Tibial nerve (tissue), 4 donors: ENCODE measurements around the gene WDR1. TPM values are rescaled to one million over a fixed set of nuclear protein-coding genes. Genes with fewer than 3 reads are reported as not detected.
A peak's percentile ranks its signal among the peaks of the same experiment; 100 is the strongest.

Source experiments
- DNase-seq, 2 donors: peaks; one replicate each; pipeline ENCODE4 v3.0.0-alpha.2; 2019; ENCODE audit warnings: low spot score in 2 of 2
- H3K27ac ChIP-seq, 4 donors: fragments of 200-600 bp; sonication (generic) in 3 of 4; one replicate each; pipeline ENCODE4 v1.5.1; 2017 to 2019; ENCODE audit warnings: mild to moderate bottlenecking in 1 of 4
- H3K27me3 ChIP-seq, 2 donors: fragments of 200-600 bp; sonication (generic) in 1 of 2; one replicate each; pipeline versions ENCODE4 v1.5.1 to v1.6.0; 2017 to 2019
- H3K36me3 ChIP-seq, 3 donors: fragments of 200-600 bp; sonication (generic); one replicate each; pipeline ENCODE4 v1.5.1; 2018 to 2019
- H3K4me1 ChIP-seq, 4 donors: fragments of 200-600 bp; sonication (generic) in 3 of 4; one replicate each; pipeline ENCODE4 v1.5.1; 2017 to 2019
- H3K4me3 ChIP-seq, 4 donors: fragments of 200-600 bp; sonication (generic) in 3 of 4; one replicate each; pipeline ENCODE4 v1.5.1; 2017 to 2019; ENCODE audit warnings: mild to moderate bottlenecking in 1 of 4, moderate library complexity in 1 of 4
- H3K9me3 ChIP-seq, 4 donors: fragments of 200-600 bp; sonication (generic) in 3 of 4; one replicate each; pipeline ENCODE4 v1.5.1; 2017 to 2019
- CTCF ChIP-seq, 5 experiments: fragments of 200-600 bp in 3 of 5; fragments of 450-650 bp in 2 of 5; sonication (generic) in 3 of 5; IDR thresholded peaks; one replicate each; pipeline ENCODE4 v1.5.1; 2016 to 2019; ENCODE audit warnings: antibody characterized with exemption in 5 of 5, mild to moderate bottlenecking in 3 of 5, moderate library complexity in 2 of 5
- EP300 ChIP-seq, 2 donors: sonication (generic); formaldehyde crosslinking; IDR thresholded peaks; one replicate each; pipeline ENCODE4 v1.6.1; 2017; ENCODE audit warnings: antibody characterized with exemption in 2 of 2, mild to moderate bottlenecking in 1 of 2
- POLR2A ChIP-seq, 2 donors: fragments of 450-650 bp; IDR thresholded peaks; one replicate each; pipeline ENCODE4 v1.6.1; 2017; ENCODE audit warnings: antibody characterized with exemption in 2 of 2, mild to moderate bottlenecking in 2 of 2, moderate library complexity in 2 of 2
- WGBS, 2 donors: methylation state at CpG; one replicate each; pipeline ENCODE4 v1.1.5; 2018; 5-methylcytosine and 5-hydroxymethylcytosine counted together
- total RNA-seq, 4 donors: library from RNA; depleted of rRNA; stranded (reverse); fragments of >200 nt; gene quantifications; one replicate each; pipeline ENCODE4 v1.1.0, GENCODE V29; 2016

The WDR1 gene
- total RNA-seq, 4 donors from 2014 or later: 142 to 204 (median 148) TPM

GRCh38 chr4:10099499-10100325 is 16.9 kb downstream of the WDR1 start:
- 74 to 89% methylated on average over 22 to 25 of the region's 25 CpGs for WGBS, 2 donors
- no peaks in the 10 kb centered on the region for H3K27me3 ChIP-seq
- peaks cover 3 to 92% (median 73%) of the 10 kb centered on the region in 4 donors for H3K4me1 ChIP-seq
- peak overlapping the region in 3 of 4 donors; percentile 10 to 97 (median 95) for H3K27ac ChIP-seq
- TF ChIP-seq CTCF (IDR thresholded peaks at IDR 0.05) (no peak), EP300 (IDR thresholded peaks at IDR 0.05) (no peak), POLR2A (IDR thresholded peaks at IDR 0.05) (no peak)
- H3K4me3 ChIP-seq: no peak overlapping the region
- H3K9me3 ChIP-seq: no peaks in the 10 kb centered on the region
- peaks cover 0 to 71% (median 4%) of the 10 kb centered on the region in 3 donors for H3K36me3 ChIP-seq
- no peak for DNase-seq

- TF ChIP-seq CTCF (IDR thresholded peaks at IDR 0.05) (no peak), POLR2A (IDR thresholded peaks at IDR 0.05) (no peak), EP300 (IDR thresholded peaks at IDR 0.05) (no peak)
- Histone ChIP-seq H3K9me3 (no peaks in the 10 kb centered on the region), H3K27me3 (no peaks in the 10 kb centered on the region), H3K27ac (peak overlapping the region in 3 of 4 donors; percentile 10 to 95 (median 80)), H3K4me3 (no peak overlapping the region), H3K4me1 (peaks cover 3 to 92% (median 72%) of the 10 kb centered on the region in 4 donors), H3K36me3 (peaks cover 0 to 81% (median 8%) of the 10 kb centered on the region in 3 donors)
- WGBS, 2 donors: 71 to 78% methylated on average over 12 of the region's 12 CpGs
- no peak for DNase-seq
Measured at GRCh38 chr4:10098780-10099160, 17.8 kb downstream of the WDR1 start.

- WGBS, 2 donors: 80 to 84% methylated on average over 8 to 9 of the region's 9 CpGs
Measured at GRCh38 chr4:10097906-10098779, 18.5 kb downstream of the WDR1 start.

GRCh38 chr4:10096978-10097335 is 19.6 kb downstream of the WDR1 start:
- H3K4me3 ChIP-seq: no peak overlapping the region
- no peaks in the 10 kb centered on the region for H3K9me3 ChIP-seq
- 82 to 84% methylated on average over 9 of the region's 9 CpGs for WGBS, 2 donors
- DNase-seq: no peak
- TF ChIP-seq POLR2A (IDR thresholded peaks at IDR 0.05): no peak
- TF ChIP-seq CTCF (IDR thresholded peaks at IDR 0.05): no peak
- no peak for TF ChIP-seq EP300 (IDR thresholded peaks at IDR 0.05)
- H3K27ac ChIP-seq: peak overlapping the region; percentile 25 to 89 (median 66)
- H3K36me3 ChIP-seq: peaks cover 0 to 86% (median 8%) of the 10 kb centered on the region in 3 donors
- no peaks in the 10 kb centered on the region for H3K27me3 ChIP-seq
- peaks cover 3 to 92% (median 76%) of the 10 kb centered on the region in 4 donors for H3K4me1 ChIP-seq

More at GRCh38 chr4:10097906-10098779, 18.5 kb downstream of the WDR1 start:
- no peak for TF ChIP-seq POLR2A (IDR thresholded peaks at IDR 0.05)
- H3K27ac ChIP-seq: peak overlapping the region in 3 of 4 donors; percentile 10 to 95 (median 80)
- DNase-seq: no peak
- H3K4me1 ChIP-seq: peaks cover 3 to 92% (median 72%) of the 10 kb centered on the region in 4 donors
- H3K9me3 ChIP-seq: no peaks in the 10 kb centered on the region
- peaks cover 0 to 86% (median 8%) of the 10 kb centered on the region in 3 donors for H3K36me3 ChIP-seq
- H3K4me3 ChIP-seq: no peak overlapping the region
- H3K27me3 ChIP-seq: no peaks in the 10 kb centered on the region

GRCh38 chr4:10096201-10096977 is 20.2 kb downstream of the WDR1 start:
- peaks cover 0 to 92% (median 73%) of the 10 kb centered on the region in 4 donors for H3K4me1 ChIP-seq
- H3K27me3 ChIP-seq: no peaks in the 10 kb centered on the region
- DNase-seq: peak; percentile 40 to 46
- H3K36me3 ChIP-seq: peaks cover 0 to 86% (median 11%) of the 10 kb centered on the region in 3 donors
- no peak for TF ChIP-seq POLR2A (IDR thresholded peaks at IDR 0.05)
- peak in 1 of 2 donors; percentile 26 for TF ChIP-seq EP300 (IDR thresholded peaks at IDR 0.05)
- no peak for TF ChIP-seq CTCF (IDR thresholded peaks at IDR 0.05)
- H3K4me3 ChIP-seq: no peak overlapping the region
- WGBS, 2 donors: 39 to 48% methylated on average over 15 to 17 of the region's 17 CpGs
- no peaks in the 10 kb centered on the region for H3K9me3 ChIP-seq
- peak overlapping the region; percentile 51 to 89 (median 70) for H3K27ac ChIP-seq
